Astrocyte of the cerebellum (primary cell): Measurements from ENCODE around the gene CLTC.

Experiments used
- DNase-seq: peaks from one replicate; pipeline ENCODE4 v3.0.0-alpha.2; 2011; ENCODE audit warnings: low read depth
- H3K4me3 ChIP-seq: 2 replicates; pipeline ENCODE4 v1.5.1; 2011; ENCODE audit warnings: mild to moderate bottlenecking, low read depth, low read length, moderate library complexity
- CTCF ChIP-seq: IDR thresholded peaks from 2 replicates; pipeline ENCODE4 v1.5.1; 2012; ENCODE audit warnings: low read length, low read depth, moderate library complexity, mild to moderate bottlenecking; ENCODE audit errors: missing control alignments
- in situ Hi-C: cut with HindIII; loops from 2 replicates; pipeline ENCODE4 v1.10.0; 2017; ENCODE audit warnings: low sequenced_read_pairs

Gene CLTC

GRCh38 chr17:59737324-59737723 lies 117.6 kb downstream of the CLTC start:
- TF ChIP-seq CTCF = no peak
- in situ Hi-C loops = no loop called here
- no peak overlapping the region for H3K4me3 ChIP-seq
- no peak for DNase-seq

- TF ChIP-seq CTCF = no peak
- in situ Hi-C loops = loop anchor here (5.0 kb wide), 1 partner anchor 78 kb away; no protein-coding TSS in a partner anchor
- no peak for DNase-seq
- H3K4me3 ChIP-seq = no peak overlapping the region
These were observed 124.1 kb downstream of the CLTC start for GRCh38 chr17:59743842-59744241.

- H3K4me3 ChIP-seq = no peak overlapping the region
- TF ChIP-seq CTCF = no peak
- in situ Hi-C loops = no loop called here
- DNase-seq = no peak
These were observed 125.3 kb downstream of the CLTC start for GRCh38 chr17:59745040-59745439.
